ENCODE results near the gene ETFDH. TPM values are rescaled to one million over a fixed set of nuclear protein-coding genes. Genes with fewer than 3 reads are reported as not detected.

ETFDH gene
- polyA plus RNA-seq, 1 donor from 2014 or later = 45.1 TPM

- no peak overlapping the region for H3K27ac ChIP-seq (ENCODE audit: low read length)
- TF ChIP-seq, protein P1, sequence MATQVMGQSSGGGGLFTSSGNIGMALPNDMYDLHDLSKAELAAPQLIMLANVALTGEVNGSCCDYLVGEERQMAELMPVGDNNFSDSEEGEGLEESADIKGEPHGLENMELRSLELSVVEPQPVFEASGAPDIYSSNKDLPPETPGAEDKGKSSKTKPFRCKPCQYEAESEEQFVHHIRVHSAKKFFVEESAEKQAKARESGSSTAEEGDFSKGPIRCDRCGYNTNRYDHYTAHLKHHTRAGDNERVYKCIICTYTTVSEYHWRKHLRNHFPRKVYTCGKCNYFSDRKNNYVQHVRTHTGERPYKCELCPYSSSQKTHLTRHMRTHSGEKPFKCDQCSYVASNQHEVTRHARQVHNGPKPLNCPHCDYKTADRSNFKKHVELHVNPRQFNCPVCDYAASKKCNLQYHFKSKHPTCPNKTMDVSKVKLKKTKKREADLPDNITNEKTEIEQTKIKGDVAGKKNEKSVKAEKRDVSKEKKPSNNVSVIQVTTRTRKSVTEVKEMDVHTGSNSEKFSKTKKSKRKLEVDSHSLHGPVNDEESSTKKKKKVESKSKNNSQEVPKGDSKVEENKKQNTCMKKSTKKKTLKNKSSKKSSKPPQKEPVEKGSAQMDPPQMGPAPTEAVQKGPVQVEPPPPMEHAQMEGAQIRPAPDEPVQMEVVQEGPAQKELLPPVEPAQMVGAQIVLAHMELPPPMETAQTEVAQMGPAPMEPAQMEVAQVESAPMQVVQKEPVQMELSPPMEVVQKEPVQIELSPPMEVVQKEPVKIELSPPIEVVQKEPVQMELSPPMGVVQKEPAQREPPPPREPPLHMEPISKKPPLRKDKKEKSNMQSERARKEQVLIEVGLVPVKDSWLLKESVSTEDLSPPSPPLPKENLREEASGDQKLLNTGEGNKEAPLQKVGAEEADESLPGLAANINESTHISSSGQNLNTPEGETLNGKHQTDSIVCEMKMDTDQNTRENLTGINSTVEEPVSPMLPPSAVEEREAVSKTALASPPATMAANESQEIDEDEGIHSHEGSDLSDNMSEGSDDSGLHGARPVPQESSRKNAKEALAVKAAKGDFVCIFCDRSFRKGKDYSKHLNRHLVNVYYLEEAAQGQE (IDR thresholded peaks at IDR 0.05; ENCODE audit: borderline replicate concordance) = no peak
- no peak for TF ChIP-seq EZH2 (IDR thresholded peaks at IDR 0.05; ENCODE audit: borderline replicate concordance, insufficient read depth, low read length, poor library complexity, severe bottlenecking)
- no peak for TF ChIP-seq CTCF (IDR thresholded peaks at IDR 0.05; ENCODE audit: poor library complexity, severe bottlenecking)
- TF ChIP-seq RAD21 (conservative IDR thresholded peaks at IDR 0.05) = no peak
- TF ChIP-seq EP300 (conservative IDR thresholded peaks at IDR 0.05; ENCODE audit: poor library complexity, severe bottlenecking) = no peak
- no peak for TF ChIP-seq SMC3 (conservative IDR thresholded peaks at IDR 0.05; ENCODE audit: poor library complexity)
- no peak for TF ChIP-seq TAF1 (IDR thresholded peaks at IDR 0.05; ENCODE audit: low read depth)
- no peak for TF ChIP-seq POLR2AphosphoS5 (IDR thresholded peaks at IDR 0.05)
- no peak for TF ChIP-seq MXI1 (conservative IDR thresholded peaks at IDR 0.05; ENCODE audit: poor library complexity, severe bottlenecking)
- no peak overlapping the region for H2AFZ ChIP-seq (ENCODE audit: low read depth, low read length)
- no peak overlapping the region for H3K9ac ChIP-seq (ENCODE audit: low read length)
- H4K20me1 ChIP-seq (ENCODE audit: insufficient read depth) = no peaks in the 10 kb centered on the region
- H3K4me3 ChIP-seq (ENCODE audit: low read length) = no peak overlapping the region
- H3K9me2 ChIP-seq (ENCODE audit: insufficient read depth, low read length) = no peaks in the 10 kb centered on the region
- no peaks in the 10 kb centered on the region for H3K79me2 ChIP-seq (replicated peaks; ENCODE audit: insufficient read depth, low read length)
- no peaks in the 10 kb centered on the region for H3K27me3 ChIP-seq (ENCODE audit: insufficient read depth, low read depth, low read length)
- H3K9me3 ChIP-seq (ENCODE audit: low read length) = no peaks in the 10 kb centered on the region
- H3F3A ChIP-seq (ENCODE audit: insufficient read depth, low read length, poor library complexity, severe bottlenecking) = no peaks in the 10 kb centered on the region
- no peaks in the 10 kb centered on the region for H3K36me3 ChIP-seq (ENCODE audit: insufficient read depth, low read length)
- H3K4me2 ChIP-seq (ENCODE audit: low read length) = no peak overlapping the region
Measured at GRCh38 chr4:158681629-158682028, 9.5 kb downstream of the ETFDH start.

DNA sequence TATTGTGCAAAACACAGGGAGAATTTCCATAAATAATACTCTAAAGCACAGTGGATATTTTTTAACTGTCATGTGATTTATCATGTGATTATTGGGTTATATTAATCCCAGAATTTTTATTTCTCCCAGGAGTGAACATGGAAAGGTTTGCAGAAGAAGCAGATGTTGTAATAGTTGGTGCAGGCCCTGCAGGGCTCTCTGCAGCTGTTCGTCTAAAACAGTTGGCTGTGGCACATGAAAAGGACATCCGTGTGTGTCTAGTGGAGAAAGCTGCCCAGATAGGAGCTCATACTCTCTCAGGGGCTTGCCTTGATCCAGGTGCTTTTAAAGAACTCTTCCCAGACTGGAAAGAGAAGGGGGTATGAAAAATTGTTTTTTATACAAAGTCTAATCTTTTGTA is 10.0 kb downstream of the ETFDH start:
- Histone ChIP-seq H3K27ac (ENCODE audit: low read length) (no peak overlapping the region), H3K4me2 (ENCODE audit: low read length) (no peak overlapping the region), H4K20me1 (ENCODE audit: insufficient read depth) (no peaks in the 10 kb centered on the region), H3K9me3 (ENCODE audit: low read length) (no peaks in the 10 kb centered on the region), H3K79me2 (replicated peaks; ENCODE audit: insufficient read depth, low read length) (no peaks in the 10 kb centered on the region), H2AFZ (ENCODE audit: low read depth, low read length) (no peak overlapping the region), H3K9me2 (ENCODE audit: insufficient read depth, low read length) (no peaks in the 10 kb centered on the region), H3K27me3 (ENCODE audit: insufficient read depth, low read depth, low read length) (no peaks in the 10 kb centered on the region), H3F3A (ENCODE audit: insufficient read depth, low read length, poor library complexity, severe bottlenecking) (no peaks in the 10 kb centered on the region), H3K9ac (ENCODE audit: low read length) (no peak overlapping the region), H3K36me3 (ENCODE audit: insufficient read depth, low read length) (no peaks in the 10 kb centered on the region), H3K4me3 (ENCODE audit: low read length) (no peak overlapping the region)
- TF ChIP-seq POLR2AphosphoS5 (IDR thresholded peaks at IDR 0.05) (no peak), CTCF (IDR thresholded peaks at IDR 0.05; ENCODE audit: poor library complexity, severe bottlenecking) (no peak), SMC3 (conservative IDR thresholded peaks at IDR 0.05; ENCODE audit: poor library complexity) (no peak), TAF1 (IDR thresholded peaks at IDR 0.05; ENCODE audit: low read depth) (no peak), EZH2 (IDR thresholded peaks at IDR 0.05; ENCODE audit: borderline replicate concordance, insufficient read depth, low read length, poor library complexity, severe bottlenecking) (no peak), RAD21 (conservative IDR thresholded peaks at IDR 0.05) (no peak), MXI1 (conservative IDR thresholded peaks at IDR 0.05; ENCODE audit: poor library complexity, severe bottlenecking) (no peak), EP300 (conservative IDR thresholded peaks at IDR 0.05; ENCODE audit: poor library complexity, severe bottlenecking) (no peak)
- TF ChIP-seq, protein P1 (IDR thresholded peaks at IDR 0.05; ENCODE audit: borderline replicate concordance) = no peak

All from neural cell (in vitro differentiated cells).